AG09309 (cell line): ENCODE data around the gene TSHZ1.

ENCODE experiments used
- DNase-seq: peaks from one replicate; pipeline ENCODE4 v3.0.0-alpha.2; 2010; ENCODE audit warnings: low read depth
- H3K4me3 ChIP-seq: 2 replicates; pipeline ENCODE4 v1.5.1; 2011; ENCODE audit warnings: mild to moderate bottlenecking, low read depth, low read length, moderate library complexity; ENCODE audit not compliant: control insufficient read depth
- CTCF ChIP-seq: IDR thresholded peaks from 2 replicates; pipeline ENCODE4 v1.5.1; 2011; ENCODE audit warnings: mild to moderate bottlenecking, low read depth, low read length, inconsistent platforms; ENCODE audit not compliant: insufficient read depth, control insufficient read depth; ENCODE audit errors: missing control alignments

The TSHZ1 gene

GRCh38 chr18:75235896-75236295, 25.3 kb downstream of the TSHZ1 start:
- no peak for DNase-seq
- no peak overlapping the region for H3K4me3 ChIP-seq
- no peak for TF ChIP-seq CTCF

- TF ChIP-seq CTCF: no peak
- no peak overlapping the region for H3K4me3 ChIP-seq
- DNase-seq: no peak
These were observed 27.5 kb downstream of the TSHZ1 start for GRCh38 chr18:75238100-75238499.

- no peak for DNase-seq
- no peak for TF ChIP-seq CTCF
- H3K4me3 ChIP-seq: no peak overlapping the region
These were observed 28.2 kb downstream of the TSHZ1 start for GRCh38 chr18:75238786-75239185.

GRCh38 chr18:75240433-75240832, 29.8 kb downstream of the TSHZ1 start:
- no peak for DNase-seq
- no peak overlapping the region for H3K4me3 ChIP-seq
- no peak for TF ChIP-seq CTCF

- no peak for DNase-seq
- TF ChIP-seq CTCF: no peak
- H3K4me3 ChIP-seq: no peak overlapping the region
These were observed 31.1 kb downstream of the TSHZ1 start for GRCh38 chr18:75241705-75242104.

GRCh38 chr18:75244351-75245313, 34.0 kb downstream of the TSHZ1 start:
- no peak overlapping the region for H3K4me3 ChIP-seq
- no peak for DNase-seq
- no peak for TF ChIP-seq CTCF
